HCT116 (cell line): ENCODE measurements around the gene UGP2. TPM values are rescaled to one million over a fixed set of nuclear protein-coding genes. Genes with fewer than 3 reads are reported as not detected.

Experiments used
- ATAC-seq: fragments of 200-7000 bp; cut with Tn5 transposase; 2 replicates; pipeline ENCODE4 v1.9.1; 2020; ENCODE audit warnings: mild to moderate bottlenecking, moderate library complexity
- BruUV-seq: library from RNA; stranded (reverse); fragments of 400-500 nt; replicated peaks from 2 replicates; lab custom pipeline; 2021; lab: Mats Ljungman, UMichigan
- CTCF ChIA-PET: fragments of 300-600 bp; sonication (Branson Sonifier 250); formaldehyde crosslinking; loops from one replicate; lab custom pipeline; 2021; ENCODE audit warnings: antibody characterized with exemption; lab: Charles Lee
- POLR2A ChIA-PET: fragments of 300-600, 350-600 bp; sonication (Branson Sonifier 250); formaldehyde crosslinking; loops from one replicate; lab custom pipeline; 2021; ENCODE audit warnings: antibody characterized with exemption; lab: Charles Lee
- RAD21 ChIA-PET, 2 experiments: fragments of 300-600 bp; sonication (Branson Sonifier 250); formaldehyde crosslinking; loops; one replicate each; lab custom pipeline; 2023; ENCODE audit warnings: low total read pairs in 2 of 2; ENCODE audit not compliant: uncharacterized antibody in 2 of 2, unreplicated experiment in 2 of 2, low non-redundant PET in 1 of 2; lab: Charles Lee
- DNase-seq: peaks from one replicate; pipeline ENCODE4 v3.0.0-alpha.2; 2010; ENCODE audit warnings: low read depth, low spot score
- H2AFZ ChIP-seq: fragments of 200-600 bp; shearing (Covaris generic), sonication (generic); 2 replicates; pipeline ENCODE4 v1.6.1; 2017; ENCODE audit warnings: low read depth, mixed run types, mixed read lengths, antibody characterized with exemption, low read length; ENCODE audit not compliant: poor library complexity, severe bottlenecking
- H3K27ac ChIP-seq: 2 replicates; pipeline ENCODE4 v1.5.1; 2012; ENCODE audit warnings: low read depth, low read length
- H3K27me3 ChIP-seq: fragments of 200-600 bp; sonication (generic); 2 replicates; pipeline ENCODE4 v1.6.1; 2016; ENCODE audit warnings: mixed run types, low read length, mixed read lengths; ENCODE audit not compliant: insufficient read depth
- H3K36me3 ChIP-seq, 2 experiments: fragments of 200-500 bp in 1 of 2; fragments of 200-600 bp in 1 of 2; sonication (Bioruptor generic) in 1 of 2; sonication (generic) in 1 of 2; 2 replicates each; pipeline versions ENCODE4 v1.5.1 to v1.6.1; 2014 to 2016; ENCODE audit warnings: low read length in 2 of 2, inconsistent platforms in 1 of 2, mixed read lengths in 1 of 2, mixed run types in 1 of 2; ENCODE audit not compliant: insufficient read depth in 2 of 2, control insufficient read depth in 1 of 2
- H3K4me1 ChIP-seq, 2 experiments: fragments of 200-600 bp in 1 of 2; sonication (generic) in 1 of 2; 2 replicates each; pipeline versions ENCODE4 v1.5.1 to v1.6.1; 2012 to 2017; ENCODE audit warnings: low read length in 2 of 2, inconsistent platforms in 1 of 2, mild to moderate bottlenecking in 1 of 2, mixed read lengths in 1 of 2, mixed run types in 1 of 2, moderate library complexity in 1 of 2; ENCODE audit not compliant: insufficient read depth in 2 of 2, control insufficient read depth in 1 of 2
- H3K4me2 ChIP-seq: fragments of 200-600 bp; sonication (generic); 2 replicates; pipeline ENCODE4 v1.6.1; 2017; ENCODE audit warnings: mixed run types, low read length, mixed read lengths
- H3K4me3 ChIP-seq, 2 experiments: fragments of 200-600 bp in 1 of 2; sonication (generic) in 1 of 2; replicated peaks in 1 of 2; 2 replicates each; pipeline ENCODE4 v1.5.1; 2011 to 2016; ENCODE audit warnings: low read length in 2 of 2, control low read depth in 1 of 2, low read depth in 1 of 2, mild to moderate bottlenecking in 1 of 2, mixed read lengths in 1 of 2, mixed run types in 1 of 2
- H3K79me2 ChIP-seq: fragments of 200-600 bp; sonication (generic); 2 replicates; pipeline ENCODE4 v1.6.1; 2017; ENCODE audit warnings: mild to moderate bottlenecking, mixed run types, low read length, moderate library complexity, mixed read lengths; ENCODE audit not compliant: insufficient read depth
- H3K9ac ChIP-seq: fragments of 200-600 bp; sonication (generic); 2 replicates; pipeline ENCODE4 v1.6.1; 2016; ENCODE audit warnings: low read length, mixed read lengths
- H3K9me2 ChIP-seq: fragments of 200-600 bp; sonication (generic), shearing (Covaris generic); 2 replicates; pipeline ENCODE4 v1.6.1; 2017; ENCODE audit warnings: mixed run types, mild to moderate bottlenecking, moderate library complexity; ENCODE audit not compliant: insufficient read depth
- H3K9me3 ChIP-seq, 2 experiments: fragments of 200-500 bp in 1 of 2; fragments of 200-600 bp in 1 of 2; sonication (Bioruptor generic) in 1 of 2; sonication (generic) in 1 of 2; 2 replicates each; pipeline ENCODE4 v1.6.1; 2014 to 2017; ENCODE audit warnings: low read length in 2 of 2, mixed read lengths in 2 of 2, inconsistent platforms in 1 of 2, low read depth in 1 of 2, mild to moderate bottlenecking in 1 of 2, mixed run types in 1 of 2, moderate library complexity in 1 of 2; ENCODE audit not compliant: control insufficient read depth in 1 of 2, insufficient read depth in 1 of 2
- H4K20me1 ChIP-seq: fragments of 200-600 bp; sonication (generic), shearing (Covaris generic); 2 replicates; pipeline ENCODE4 v1.6.1; 2017; ENCODE audit warnings: mixed run types, mild to moderate bottlenecking, moderate library complexity; ENCODE audit not compliant: insufficient read depth
- CBX3 ChIP-seq: IDR thresholded peaks from 2 replicates; pipeline ENCODE4 v1.6.1; 2012; ENCODE audit warnings: low read depth
- CEBPB ChIP-seq: IDR thresholded peaks from 2 replicates; pipeline ENCODE4 v1.6.1; 2012; ENCODE audit warnings: low read depth
- JUND ChIP-seq: IDR thresholded peaks from 2 replicates; pipeline ENCODE4 v1.6.1; 2012
- POLR2A ChIP-seq: IDR thresholded peaks from 2 replicates; pipeline ENCODE4 v1.7.0; 2011; ENCODE audit warnings: borderline replicate concordance; ENCODE audit not compliant: insufficient read depth, insufficient read length; ENCODE audit errors: extremely low read depth
- SIN3A ChIP-seq: IDR thresholded peaks from 2 replicates; pipeline ENCODE4 v1.6.1; 2012; ENCODE audit warnings: low read depth
- intact Hi-C: fragments of 100-400 bp; cut with micrococcal nuclease; formaldehyde crosslinking; loops from 2 replicates; pipeline ENCODE4 v1.10.0; 2022
- total RNA-seq: library from RNA; stranded (reverse); gene quantifications from one replicate; pipeline ENCODE4 v1.2.1, GENCODE V29; 2021; ENCODE audit not compliant: unreplicated experiment
- TF ChIP-seq, protein P1 (sequence below): IDR thresholded peaks from 2 replicates; pipeline ENCODE4 v1.6.1; 2012
- TF ChIP-seq, protein P2 (sequence below), 3 experiments: fragments of 200-600 bp in 1 of 3; sonication (generic) in 1 of 3; IDR thresholded peaks in 2 of 3; conservative IDR thresholded peaks in 1 of 3; 2 replicates each; pipeline ENCODE4 v1.5.1; 2012 to 2017; ENCODE audit warnings: low read depth in 2 of 3, low read length in 2 of 3, antibody characterized with exemption in 1 of 3, borderline replicate concordance in 1 of 3, control low read depth in 1 of 3, mild to moderate bottlenecking in 1 of 3, mixed read lengths in 1 of 3, mixed run types in 1 of 3, moderate library complexity in 1 of 3; ENCODE audit not compliant: insufficient read depth in 1 of 3

UGP2 gene
- total RNA-seq, 1 experiment from 2014 or later: 57.1 TPM

DNA sequence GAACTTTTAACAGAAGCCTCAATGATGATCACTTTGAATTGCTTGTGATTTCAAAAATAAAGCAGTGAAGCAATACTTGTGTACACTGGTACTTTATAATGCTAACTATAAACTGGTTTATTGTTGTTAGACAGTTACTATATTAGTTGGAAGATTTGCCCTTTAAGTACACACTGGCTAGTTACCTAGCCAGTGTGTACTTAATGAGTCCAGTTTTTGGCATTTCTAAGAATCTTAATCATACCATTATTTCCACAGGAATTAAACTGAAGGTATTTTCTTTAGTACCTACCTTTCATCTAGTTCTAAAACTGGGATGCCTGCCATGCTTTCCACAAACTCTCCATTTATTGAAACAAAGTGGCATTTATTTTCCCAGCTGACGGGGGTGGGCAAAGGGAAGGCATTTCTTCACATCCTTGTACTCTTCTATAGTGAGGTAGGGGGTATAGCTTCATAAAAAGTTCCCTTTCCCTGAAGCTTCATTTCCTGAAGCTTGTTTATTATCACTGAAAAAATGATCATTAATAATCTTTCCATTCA lies 49.9 kb downstream of the UGP2 start (continued):
- TF ChIP-seq, protein P1, sequence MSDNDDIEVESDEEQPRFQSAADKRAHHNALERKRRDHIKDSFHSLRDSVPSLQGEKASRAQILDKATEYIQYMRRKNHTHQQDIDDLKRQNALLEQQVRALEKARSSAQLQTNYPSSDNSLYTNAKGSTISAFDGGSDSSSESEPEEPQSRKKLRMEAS: no peak
- TF ChIP-seq JUND (no peak), CEBPB (no peak)
- TF ChIP-seq, protein P2, sequence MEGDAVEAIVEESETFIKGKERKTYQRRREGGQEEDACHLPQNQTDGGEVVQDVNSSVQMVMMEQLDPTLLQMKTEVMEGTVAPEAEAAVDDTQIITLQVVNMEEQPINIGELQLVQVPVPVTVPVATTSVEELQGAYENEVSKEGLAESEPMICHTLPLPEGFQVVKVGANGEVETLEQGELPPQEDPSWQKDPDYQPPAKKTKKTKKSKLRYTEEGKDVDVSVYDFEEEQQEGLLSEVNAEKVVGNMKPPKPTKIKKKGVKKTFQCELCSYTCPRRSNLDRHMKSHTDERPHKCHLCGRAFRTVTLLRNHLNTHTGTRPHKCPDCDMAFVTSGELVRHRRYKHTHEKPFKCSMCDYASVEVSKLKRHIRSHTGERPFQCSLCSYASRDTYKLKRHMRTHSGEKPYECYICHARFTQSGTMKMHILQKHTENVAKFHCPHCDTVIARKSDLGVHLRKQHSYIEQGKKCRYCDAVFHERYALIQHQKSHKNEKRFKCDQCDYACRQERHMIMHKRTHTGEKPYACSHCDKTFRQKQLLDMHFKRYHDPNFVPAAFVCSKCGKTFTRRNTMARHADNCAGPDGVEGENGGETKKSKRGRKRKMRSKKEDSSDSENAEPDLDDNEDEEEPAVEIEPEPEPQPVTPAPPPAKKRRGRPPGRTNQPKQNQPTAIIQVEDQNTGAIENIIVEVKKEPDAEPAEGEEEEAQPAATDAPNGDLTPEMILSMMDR (IDR thresholded peaks at IDR 0.05 in 2 of 3, conservative IDR thresholded peaks at IDR 0.05 in 1 of 3; ENCODE audit: borderline replicate concordance in 1 of 3, insufficient read depth in 1 of 3, low read depth in 2 of 3, low read length in 2 of 3): no peak
- TF ChIP-seq, all 23 proteins: peak for 0

DNA sequence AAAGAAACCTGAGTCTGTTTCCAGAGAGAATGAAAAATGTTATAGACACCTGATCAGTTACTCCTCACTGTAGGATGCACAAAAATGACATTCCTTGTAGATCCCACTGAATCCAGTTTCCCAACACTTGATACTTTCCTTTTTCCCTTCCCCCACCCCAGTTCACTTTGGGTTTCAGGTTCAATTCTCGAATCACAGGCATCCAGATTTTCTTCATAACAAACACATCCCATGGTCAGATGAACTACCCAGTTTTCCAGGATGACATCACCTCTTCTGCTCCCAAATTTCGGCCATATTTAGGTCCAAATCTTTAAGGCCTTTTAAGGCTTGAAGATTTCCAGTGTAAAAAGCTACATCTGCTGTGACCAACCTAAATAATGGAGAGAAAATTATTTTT lies 51.5 kb downstream of the UGP2 start:
- TF ChIP-seq POLR2A (no peak), SIN3A (no peak), CBX3 (no peak)
- Histone ChIP-seq H3K9ac (no peak overlapping the region), H2AFZ (no peak overlapping the region), H3K27ac (no peak overlapping the region), H3K4me2 (no peak overlapping the region), H3K9me2 (no peaks in the 10 kb centered on the region), H3K4me1 (no peaks in the 10 kb centered on the region), H3K27me3 (no peaks in the 10 kb centered on the region), H3K4me3 (no peak overlapping the region), H3K79me2 (no peaks in the 10 kb centered on the region), H3K36me3 (peaks cover 17 to 20% of the 10 kb centered on the region in 2 experiments), H3K9me3 (no peaks in the 10 kb centered on the region), H4K20me1 (no peaks in the 10 kb centered on the region)
- BruUV-seq: no TSS peak
- no peak for ATAC-seq
- no peak for DNase-seq
- ChIA-PET CTCF (no interaction called here), RAD21 (no interaction called here), POLR2A (no interaction called here)
- intact Hi-C loops: no loop called here
